KOPT-K1 (cell line): ENCODE data around the gene SYNGR4.

Experiments
- H3K27ac ChIP-seq: fragments of 200-600 bp; sonication (generic); 2 replicates; pipeline ENCODE4 v1.5.1; 2016; ENCODE audit warnings: antibody characterized with exemption, mild to moderate bottlenecking, low read depth, low read length; ENCODE audit not compliant: poor library complexity, severe bottlenecking
- H3K36me3 ChIP-seq: fragments of 200-600 bp; sonication (generic); 2 replicates; pipeline ENCODE4 v1.5.1; 2017; ENCODE audit warnings: antibody characterized with exemption, mild to moderate bottlenecking, low read length, moderate library complexity; ENCODE audit not compliant: insufficient read depth
- H3K9me3 ChIP-seq: fragments of 200-600 bp; sonication (generic); 2 replicates; pipeline ENCODE4 v1.5.1; 2017; ENCODE audit warnings: antibody characterized with exemption, low read length, mild to moderate bottlenecking; ENCODE audit not compliant: insufficient read depth, poor library complexity, severe bottlenecking

Gene SYNGR4

GRCh38 chr19:48417421-48417820 lies 53.3 kb downstream of the SYNGR4 start:
- Histone ChIP-seq H3K27ac (no peak overlapping the region), H3K9me3 (no peaks in the 10 kb centered on the region), H3K36me3 (no peaks in the 10 kb centered on the region)

- H3K27ac ChIP-seq, result no peak overlapping the region
- H3K9me3 ChIP-seq, result no peaks in the 10 kb centered on the region
- H3K36me3 ChIP-seq, result no peaks in the 10 kb centered on the region
Observed at GRCh38 chr19:48418317-48419064, 54.3 kb downstream of the SYNGR4 start.

GRCh38 chr19:48419158-48419920 lies 55.2 kb downstream of the SYNGR4 start:
- Histone ChIP-seq H3K9me3 (no peaks in the 10 kb centered on the region), H3K36me3 (no peaks in the 10 kb centered on the region), H3K27ac (no peak overlapping the region)

DNA sequence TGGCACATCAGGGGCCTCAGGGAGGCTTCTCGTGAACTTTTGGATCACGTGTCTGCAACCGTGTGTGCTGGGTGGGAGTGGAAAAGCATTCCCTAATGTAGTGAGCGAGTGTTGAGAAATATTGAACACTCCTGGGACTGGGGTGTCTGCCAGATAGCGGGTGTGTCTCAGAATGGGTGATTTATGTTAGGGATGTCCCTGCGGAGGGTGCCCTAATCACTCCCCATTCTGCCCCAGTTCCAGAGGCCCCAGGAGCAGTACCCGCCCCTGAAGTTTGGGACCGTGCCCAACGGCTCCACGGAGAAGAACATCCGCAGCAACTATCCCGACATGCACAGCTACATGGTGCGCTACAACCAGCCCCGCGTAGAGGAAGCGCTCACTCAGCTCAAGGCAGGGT lies 57.4 kb downstream of the SYNGR4 start:
- Histone ChIP-seq H3K9me3 (no peaks in the 10 kb centered on the region), H3K27ac (no peak overlapping the region), H3K36me3 (no peaks in the 10 kb centered on the region)

DNA sequence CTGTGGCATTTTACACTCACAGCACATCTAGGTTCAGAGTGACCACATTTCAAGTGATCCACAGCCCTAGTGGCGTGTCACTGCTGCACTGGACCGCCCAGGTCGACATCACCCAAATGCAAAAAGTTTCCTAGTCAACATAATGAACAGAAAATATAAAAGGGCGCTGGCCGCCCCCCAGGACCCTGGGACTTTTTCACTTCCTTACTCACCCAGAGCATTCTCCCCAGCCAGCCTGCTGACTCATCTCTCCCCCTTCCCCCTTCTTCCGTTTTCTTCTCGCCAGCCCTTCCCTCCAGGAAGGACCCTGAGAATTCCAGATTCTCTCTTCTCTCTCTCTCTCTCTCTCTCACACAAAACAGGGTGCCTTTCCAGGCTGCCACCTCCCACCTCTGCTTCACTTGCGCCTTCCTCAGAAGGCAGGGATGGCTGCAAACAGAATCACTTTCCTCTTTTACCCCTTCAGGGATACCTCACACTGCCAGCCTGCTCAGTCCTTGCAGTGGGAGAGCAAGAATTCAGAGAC lies 60.6 kb downstream of the SYNGR4 start:
- H3K9me3 ChIP-seq, result no peaks in the 10 kb centered on the region
- no peaks in the 10 kb centered on the region for H3K36me3 ChIP-seq
- no peak overlapping the region for H3K27ac ChIP-seq
